HepG2 (cell line): ENCODE data around the gene EBF4. TPM values are rescaled to one million over a fixed set of nuclear protein-coding genes. Genes with fewer than 3 reads are reported as not detected.

Source experiments
- ATRX ChIP-seq: sonication (generic); formaldehyde crosslinking; IDR thresholded peaks from 2 replicates; pipeline ENCODE4 v1.4.0; 2020; ENCODE audit warnings: missing genetic modification reagents, borderline replicate concordance
- BORCS8-MEF2B ChIP-seq: sonication (generic); formaldehyde crosslinking; IDR thresholded peaks from 2 replicates; pipeline ENCODE4 v1.8.0; 2022; ENCODE audit warnings: mild to moderate bottlenecking, missing genetic modification reagents
- CBX5 ChIP-seq: sonication (generic); formaldehyde crosslinking; IDR thresholded peaks from 2 replicates; pipeline ENCODE4 v1.4.0; 2020; ENCODE audit warnings: missing genetic modification reagents, borderline replicate concordance
- GATA4 ChIP-seq: sonication (generic); IDR thresholded peaks from 2 replicates; pipeline ENCODE4 v1.6.1; 2016; ENCODE audit warnings: antibody characterized with exemption, low read depth, borderline replicate concordance
- MTA1 ChIP-seq: sonication (generic); formaldehyde crosslinking; IDR thresholded peaks from 2 replicates; pipeline ENCODE4 v1.4.0; 2020; ENCODE audit warnings: missing genetic modification reagents, mild to moderate bottlenecking, borderline replicate concordance
- NFKBIZ ChIP-seq: IDR thresholded peaks from 2 replicates; pipeline ENCODE4 v1.6.1; 2018; ENCODE audit warnings: missing genetic modification reagents, missing compliant biosample characterization
- POLR2A ChIP-seq, 2 experiments: IDR thresholded peaks; 2 replicates each; pipeline ENCODE4 v1.6.1; 2011; ENCODE audit warnings: low read depth in 2 of 2, low read length in 2 of 2, mild to moderate bottlenecking in 1 of 2, moderate library complexity in 1 of 2; ENCODE audit not compliant: insufficient read depth in 1 of 2
- POLR2G ChIP-seq: fragments of 200-400 bp; formaldehyde crosslinking; IDR thresholded peaks from 2 replicates; pipeline ENCODE4 v1.6.1; 2018; ENCODE audit warnings: mild to moderate bottlenecking, low read depth, low read length, moderate library complexity
- SMARCE1 ChIP-seq: fragments of 450-650 bp; IDR thresholded peaks from 2 replicates; pipeline ENCODE4 v1.6.1; 2017; ENCODE audit warnings: borderline replicate concordance
- TAF15 ChIP-seq: fragments of 200-400 bp; formaldehyde crosslinking; IDR thresholded peaks from one replicate; pipeline ENCODE4 v1.6.1; 2018; ENCODE audit warnings: mild to moderate bottlenecking, low read depth, low read length; ENCODE audit not compliant: poor library complexity, severe bottlenecking
- TP53 ChIP-seq: sonication (generic); formaldehyde crosslinking; conservative IDR thresholded peaks from 2 replicates; pipeline ENCODE4 v1.4.0; 2020; ENCODE audit warnings: missing genetic modification reagents
- YEATS4 ChIP-seq: sonication (generic); formaldehyde crosslinking; IDR thresholded peaks from 2 replicates; pipeline ENCODE4 v1.4.0; 2020; ENCODE audit warnings: missing genetic modification reagents, borderline replicate concordance
- ZBTB42 ChIP-seq: sonication (generic); formaldehyde crosslinking; IDR thresholded peaks from 2 replicates; pipeline ENCODE4 v1.5.0; 2020; ENCODE audit warnings: mild to moderate bottlenecking, missing genetic modification reagents
- ZNF354B ChIP-seq: sonication (generic); formaldehyde crosslinking; IDR thresholded peaks from 2 replicates; pipeline ENCODE4 v1.8.0; 2022; ENCODE audit warnings: mild to moderate bottlenecking, missing genetic modification reagents
- ZNF589 ChIP-seq: sonication (generic); formaldehyde crosslinking; conservative IDR thresholded peaks from 2 replicates; pipeline ENCODE4 v1.8.0; 2022; ENCODE audit warnings: mild to moderate bottlenecking, moderate library complexity, missing genetic modification reagents
- polyA plus RNA-seq, 8 experiments: library from polyadenylated mRNA; depleted of rRNA in 3 of 8; stranded (reverse) in 7 of 8; unstranded in 1 of 8; fragments of >200 nt; fragmentation: Illumina TruSeq in 4 of 8; extraction: Trizol in 4 of 8; gene quantifications; 2 replicates each; pipeline versions ENCODE4 v1.2.1 to v1.2.3, GENCODE V29; 2011 to 2016; ENCODE audit warnings: low read depth in 4 of 8, missing spikeins in 1 of 8, mixed read lengths in 1 of 8; ENCODE audit not compliant: insufficient read depth in 1 of 8
- total RNA-seq, 5 experiments: library from RNA; depleted of rRNA; stranded (reverse); fragments of >200 nt; fragmentation: Illumina TruSeq; extraction: Trizol; gene quantifications; 2 replicates each; pipeline ENCODE4 v1.2.3, GENCODE V29; 2016; ENCODE audit warnings: low read depth in 1 of 5
- TF ChIP-seq, protein P1 (sequence below): sonication (generic); formaldehyde crosslinking; IDR thresholded peaks from 2 replicates; pipeline ENCODE4 v1.4.0; 2020; ENCODE audit warnings: missing genetic modification reagents
- TF ChIP-seq, protein P2 (sequence below): IDR thresholded peaks from 2 replicates; pipeline ENCODE4 v1.6.1; 2016; ENCODE audit warnings: missing compliant biosample characterization, missing genetic modification reagents, borderline replicate concordance
- TF ChIP-seq, protein P3 (sequence below): sonication (generic); formaldehyde crosslinking; IDR thresholded peaks from 2 replicates; pipeline ENCODE4 v1.5.1; 2020; ENCODE audit warnings: missing genetic modification reagents, mild to moderate bottlenecking, borderline replicate concordance
- TF ChIP-seq, protein P4 (sequence below): sonication (generic); formaldehyde crosslinking; IDR thresholded peaks from 2 replicates; pipeline ENCODE4 v1.5.1; 2020; ENCODE audit warnings: mild to moderate bottlenecking, missing genetic modification reagents, borderline replicate concordance
- TF ChIP-seq, protein P5 (sequence below): sonication (generic); formaldehyde crosslinking; IDR thresholded peaks from 2 replicates; pipeline ENCODE4 v1.4.0; 2020; ENCODE audit warnings: missing genetic modification reagents; ENCODE audit errors: not compliant biosample characterization

EBF4 gene
- total and polyA plus RNA-seq, 2 of the 13 experiments (the other 11 are each of a cell fraction or from before 2014, with no cell fraction given), result 0.84 to 2.2 TPM

DNA sequence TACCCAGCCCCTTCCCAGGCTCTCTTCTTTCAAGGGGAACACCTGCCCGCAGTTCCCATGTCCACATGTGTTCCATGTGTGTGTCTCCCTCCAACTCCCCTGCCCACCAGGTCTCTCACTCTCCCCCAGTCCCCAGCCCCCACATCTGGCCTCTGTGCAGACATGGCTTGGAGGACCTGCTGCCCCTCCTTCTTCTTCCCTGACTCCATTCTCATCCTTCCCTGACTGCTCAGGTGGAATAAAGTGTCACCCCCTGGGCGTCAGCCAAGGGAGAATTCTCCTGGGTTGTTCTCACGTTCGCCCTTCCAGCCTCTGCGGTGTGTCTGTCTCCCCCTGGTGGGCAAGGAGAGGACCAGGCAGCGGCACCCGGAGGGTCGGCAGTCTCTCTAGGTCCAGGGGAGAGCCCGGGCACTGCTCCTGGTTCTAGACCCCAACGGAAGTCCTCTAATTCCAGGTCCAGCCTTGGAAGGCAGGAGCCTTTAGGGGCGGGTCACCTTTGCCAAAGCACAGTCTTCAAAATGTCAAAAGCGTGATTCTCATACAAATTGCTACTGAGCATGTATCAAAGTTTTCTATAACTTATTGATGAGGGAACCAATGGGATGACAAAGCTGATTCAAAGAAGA is 50.5 kb downstream of the EBF4 start (continued):
- TF ChIP-seq, protein P1, sequence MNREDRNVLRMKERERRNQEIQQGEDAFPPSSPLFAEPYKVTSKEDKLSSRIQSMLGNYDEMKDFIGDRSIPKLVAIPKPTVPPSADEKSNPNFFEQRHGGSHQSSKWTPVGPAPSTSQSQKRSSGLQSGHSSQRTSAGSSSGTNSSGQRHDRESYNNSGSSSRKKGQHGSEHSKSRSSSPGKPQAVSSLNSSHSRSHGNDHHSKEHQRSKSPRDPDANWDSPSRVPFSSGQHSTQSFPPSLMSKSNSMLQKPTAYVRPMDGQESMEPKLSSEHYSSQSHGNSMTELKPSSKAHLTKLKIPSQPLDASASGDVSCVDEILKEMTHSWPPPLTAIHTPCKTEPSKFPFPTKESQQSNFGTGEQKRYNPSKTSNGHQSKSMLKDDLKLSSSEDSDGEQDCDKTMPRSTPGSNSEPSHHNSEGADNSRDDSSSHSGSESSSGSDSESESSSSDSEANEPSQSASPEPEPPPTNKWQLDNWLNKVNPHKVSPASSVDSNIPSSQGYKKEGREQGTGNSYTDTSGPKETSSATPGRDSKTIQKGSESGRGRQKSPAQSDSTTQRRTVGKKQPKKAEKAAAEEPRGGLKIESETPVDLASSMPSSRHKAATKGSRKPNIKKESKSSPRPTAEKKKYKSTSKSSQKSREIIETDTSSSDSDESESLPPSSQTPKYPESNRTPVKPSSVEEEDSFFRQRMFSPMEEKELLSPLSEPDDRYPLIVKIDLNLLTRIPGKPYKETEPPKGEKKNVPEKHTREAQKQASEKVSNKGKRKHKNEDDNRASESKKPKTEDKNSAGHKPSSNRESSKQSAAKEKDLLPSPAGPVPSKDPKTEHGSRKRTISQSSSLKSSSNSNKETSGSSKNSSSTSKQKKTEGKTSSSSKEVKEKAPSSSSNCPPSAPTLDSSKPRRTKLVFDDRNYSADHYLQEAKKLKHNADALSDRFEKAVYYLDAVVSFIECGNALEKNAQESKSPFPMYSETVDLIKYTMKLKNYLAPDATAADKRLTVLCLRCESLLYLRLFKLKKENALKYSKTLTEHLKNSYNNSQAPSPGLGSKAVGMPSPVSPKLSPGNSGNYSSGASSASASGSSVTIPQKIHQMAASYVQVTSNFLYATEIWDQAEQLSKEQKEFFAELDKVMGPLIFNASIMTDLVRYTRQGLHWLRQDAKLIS (CRISPR knock-in tag), result no peak
- TF ChIP-seq MTA1 (CRISPR knock-in tag), result no peak; the same call in 1 of the 2 replicates
- peak; percentile 74; the same call in 1 of the 2 replicates for TF ChIP-seq CBX5 (CRISPR knock-in tag)
- TF ChIP-seq ZNF354B (CRISPR knock-in tag), result no peak
- TF ChIP-seq TP53, result no peak
- TF ChIP-seq, protein P2, sequence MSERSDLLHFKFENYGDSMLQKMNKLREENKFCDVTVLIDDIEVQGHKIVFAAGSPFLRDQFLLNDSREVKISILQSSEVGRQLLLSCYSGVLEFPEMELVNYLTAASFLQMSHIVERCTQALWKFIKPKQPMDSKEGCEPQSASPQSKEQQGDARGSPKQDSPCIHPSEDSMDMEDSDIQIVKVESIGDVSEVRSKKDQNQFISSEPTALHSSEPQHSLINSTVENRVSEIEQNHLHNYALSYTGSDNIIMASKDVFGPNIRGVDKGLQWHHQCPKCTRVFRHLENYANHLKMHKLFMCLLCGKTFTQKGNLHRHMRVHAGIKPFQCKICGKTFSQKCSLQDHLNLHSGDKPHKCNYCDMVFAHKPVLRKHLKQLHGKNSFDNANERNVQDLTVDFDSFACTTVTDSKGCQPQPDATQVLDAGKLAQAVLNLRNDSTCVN (CRISPR knock-in tag), result no peak
- no peak for TF ChIP-seq ZBTB42 (CRISPR knock-in tag)
- no peak for TF ChIP-seq NFKBIZ (CRISPR knock-in tag)
- no peak for TF ChIP-seq SMARCE1
- no peak for TF ChIP-seq POLR2A (IDR thresholded peaks at IDR 0.05; ENCODE audit: insufficient read depth in 1 of 2, low read depth in 2 of 2, low read length in 2 of 2)
- no peak for TF ChIP-seq POLR2G
- no peak for TF ChIP-seq ATRX
- TF ChIP-seq BORCS8-MEF2B (CRISPR knock-in tag), result 0 out of 2 replicates have a peak, but pooled peaks have one; percentile 53
- TF ChIP-seq YEATS4 (CRISPR knock-in tag), result no peak
- 0 out of 2 replicates have a peak, but pooled peaks have one; percentile 44 for TF ChIP-seq ZNF589
- TF ChIP-seq, protein P3, sequence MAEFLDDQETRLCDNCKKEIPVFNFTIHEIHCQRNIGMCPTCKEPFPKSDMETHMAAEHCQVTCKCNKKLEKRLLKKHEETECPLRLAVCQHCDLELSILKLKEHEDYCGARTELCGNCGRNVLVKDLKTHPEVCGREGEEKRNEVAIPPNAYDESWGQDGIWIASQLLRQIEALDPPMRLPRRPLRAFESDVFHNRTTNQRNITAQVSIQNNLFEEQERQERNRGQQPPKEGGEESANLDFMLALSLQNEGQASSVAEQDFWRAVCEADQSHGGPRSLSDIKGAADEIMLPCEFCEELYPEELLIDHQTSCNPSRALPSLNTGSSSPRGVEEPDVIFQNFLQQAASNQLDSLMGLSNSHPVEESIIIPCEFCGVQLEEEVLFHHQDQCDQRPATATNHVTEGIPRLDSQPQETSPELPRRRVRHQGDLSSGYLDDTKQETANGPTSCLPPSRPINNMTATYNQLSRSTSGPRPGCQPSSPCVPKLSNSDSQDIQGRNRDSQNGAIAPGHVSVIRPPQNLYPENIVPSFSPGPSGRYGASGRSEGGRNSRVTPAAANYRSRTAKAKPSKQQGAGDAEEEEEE (CRISPR knock-in tag), result no peak
- TF ChIP-seq, protein P4, sequence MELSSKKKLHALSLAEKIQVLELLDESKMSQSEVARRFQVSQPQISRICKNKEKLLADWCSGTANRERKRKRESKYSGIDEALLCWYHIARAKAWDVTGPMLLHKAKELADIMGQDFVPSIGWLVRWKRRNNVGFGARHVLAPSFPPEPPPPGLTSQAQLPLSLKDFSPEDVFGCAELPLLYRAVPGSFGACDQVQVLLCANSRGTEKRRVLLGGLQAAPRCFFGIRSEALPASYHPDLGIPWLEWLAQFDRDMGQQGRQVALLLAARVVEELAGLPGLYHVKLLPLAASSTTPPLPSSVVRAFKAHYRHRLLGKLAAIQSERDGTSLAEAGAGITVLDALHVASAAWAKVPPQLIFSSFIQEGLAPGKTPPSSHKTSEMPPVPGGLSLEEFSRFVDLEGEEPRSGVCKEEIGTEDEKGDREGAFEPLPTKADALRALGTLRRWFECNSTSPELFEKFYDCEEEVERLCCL (CRISPR knock-in tag), result no peak
- no peak for TF ChIP-seq GATA4
- TF ChIP-seq, protein P5, sequence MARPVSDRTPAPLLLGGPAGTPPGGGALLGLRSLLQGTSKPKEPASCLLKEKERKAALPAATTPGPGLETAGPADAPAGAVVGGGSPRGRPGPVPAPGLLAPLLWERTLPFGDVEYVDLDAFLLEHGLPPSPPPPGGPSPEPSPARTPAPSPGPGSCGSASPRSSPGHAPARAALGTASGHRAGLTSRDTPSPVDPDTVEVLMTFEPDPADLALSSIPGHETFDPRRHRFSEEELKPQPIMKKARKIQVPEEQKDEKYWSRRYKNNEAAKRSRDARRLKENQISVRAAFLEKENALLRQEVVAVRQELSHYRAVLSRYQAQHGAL (CRISPR knock-in tag), result no peak
- TF ChIP-seq TAF15, result no peak
